GM19351 (cell line): ENCODE results near the gene SERPINB4.
"Not testable (repeated sequence)": the region's sequence is repeated elsewhere in the genome, so short reads cannot be mapped to it uniquely, and the experiment has no call there.

Experiments used
- ATAC-seq: cut with Tn5 transposase; IDR thresholded peaks from one replicate; pipeline ENCODE4 v1.9.1; 2021; ENCODE audit warnings: mild to moderate bottlenecking, moderate library complexity; ENCODE audit not compliant: unreplicated experiment

The SERPINB4 gene

GRCh38 chr18:63644142-63644541 is at the start of gene SERPINB4:
Gene SERPINB4, minus strand, starts transcription at chr18:63644256. Its CDS starts 679 bp downstream, at chr18:63643577.
- not testable (repeated sequence) for ATAC-seq

DNA sequence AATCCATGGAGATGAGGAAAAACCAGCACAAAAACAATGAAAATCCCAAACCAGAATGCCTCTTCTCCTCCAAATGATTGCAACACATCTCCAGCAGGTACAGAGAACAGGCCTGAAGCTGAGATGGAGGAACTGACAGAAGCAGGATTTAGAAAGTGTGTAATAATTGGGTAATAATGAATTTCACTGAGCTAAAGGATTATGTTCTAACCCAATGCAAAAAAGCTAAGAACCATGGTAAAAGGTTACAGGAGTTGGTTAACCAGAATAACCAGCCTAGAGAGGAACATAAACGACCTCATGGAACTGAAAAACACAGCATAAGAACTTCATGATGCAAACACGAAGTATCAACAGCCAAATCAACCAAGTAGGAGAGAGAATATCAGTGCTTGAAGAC is 45.0 kb upstream of the SERPINB4 start:
- ATAC-seq = no peak

GRCh38 chr18:63686871-63687270 is 42.8 kb upstream of the SERPINB4 start:
- ATAC-seq = no peak

- no peak for ATAC-seq
Observed at GRCh38 chr18:63684718-63685117, 40.7 kb upstream of the SERPINB4 start.

GRCh38 chr18:63683890-63684289 is 39.8 kb upstream of the SERPINB4 start:
- ATAC-seq = no peak

GRCh38 chr18:63683152-63683551 is 39.1 kb upstream of the SERPINB4 start:
- ATAC-seq = no peak

GRCh38 chr18:63681449-63682340 is 37.6 kb upstream of the SERPINB4 start:
- ATAC-seq = no peak

- ATAC-seq = no peak
Observed at GRCh38 chr18:63679820-63680606, 36.0 kb upstream of the SERPINB4 start.

- no peak for ATAC-seq
Observed at GRCh38 chr18:63677500-63678225, 33.6 kb upstream of the SERPINB4 start.

DNA sequence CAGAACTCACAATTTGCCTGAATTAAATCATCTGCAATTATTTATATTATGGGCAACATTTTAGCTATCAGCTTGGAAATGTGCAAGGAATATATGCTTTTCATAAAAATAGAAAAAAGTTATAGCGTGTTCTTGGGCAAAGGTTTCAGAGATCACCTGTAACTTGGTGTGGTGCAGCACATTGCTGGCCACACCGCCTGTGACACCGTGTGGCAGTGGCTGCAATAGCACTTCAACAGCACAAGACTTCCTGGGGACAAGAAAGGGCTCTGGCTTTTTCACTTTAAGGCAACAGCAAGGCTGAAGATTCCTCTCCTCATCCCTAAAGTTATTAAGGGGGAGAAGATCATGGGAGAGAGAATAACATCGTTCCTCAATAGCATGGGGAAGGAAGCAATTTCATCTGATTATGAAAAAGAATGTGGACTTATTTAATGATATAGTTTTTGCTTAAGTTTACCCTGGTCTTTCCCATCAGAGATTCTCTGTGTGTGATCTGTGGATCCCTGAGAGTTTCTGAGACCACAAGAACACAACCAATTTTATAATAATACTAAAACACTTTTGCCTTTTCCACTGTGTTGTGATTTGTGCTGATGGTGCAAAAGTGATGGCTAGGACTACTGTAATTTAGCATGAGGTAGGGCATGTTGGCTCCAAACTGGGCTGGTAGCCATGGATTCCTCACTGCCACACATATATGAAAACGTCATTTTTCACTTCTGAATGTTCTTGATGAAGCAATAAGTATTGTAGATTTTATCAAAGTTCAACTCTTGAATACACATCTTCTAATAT is 32.7 kb upstream of the SERPINB4 start:
- peak; percentile 97 for ATAC-seq

GRCh38 chr18:63664571-63664970 is 20.5 kb upstream of the SERPINB4 start:
- no peak for ATAC-seq

DNA sequence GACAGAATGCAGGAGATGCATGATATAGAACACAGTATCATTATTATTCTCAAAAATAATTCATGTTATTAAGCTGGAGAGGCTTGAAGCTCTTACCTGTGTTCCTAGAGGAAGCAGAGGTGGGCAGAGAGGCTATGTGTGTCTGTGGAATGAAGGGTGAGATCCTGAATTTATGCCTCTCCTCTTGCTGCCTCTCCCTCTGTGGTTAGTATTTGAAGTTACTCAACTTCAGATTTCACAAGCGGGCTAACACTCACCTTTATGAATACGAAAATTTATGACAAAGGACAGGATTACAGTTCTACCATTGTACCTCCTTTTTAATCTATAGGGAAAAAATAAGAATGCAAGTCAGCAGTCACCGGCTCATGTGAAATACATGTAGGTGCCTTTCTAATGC is 17.7 kb upstream of the SERPINB4 start, which contains the start of gene SERPINB3:
Gene SERPINB3, minus strand, starts transcription at position 144 of the 400 bp plus-strand sequence. CDS start 677 bp downstream, outside the sequence.
- not testable (repeated sequence) for ATAC-seq

DNA sequence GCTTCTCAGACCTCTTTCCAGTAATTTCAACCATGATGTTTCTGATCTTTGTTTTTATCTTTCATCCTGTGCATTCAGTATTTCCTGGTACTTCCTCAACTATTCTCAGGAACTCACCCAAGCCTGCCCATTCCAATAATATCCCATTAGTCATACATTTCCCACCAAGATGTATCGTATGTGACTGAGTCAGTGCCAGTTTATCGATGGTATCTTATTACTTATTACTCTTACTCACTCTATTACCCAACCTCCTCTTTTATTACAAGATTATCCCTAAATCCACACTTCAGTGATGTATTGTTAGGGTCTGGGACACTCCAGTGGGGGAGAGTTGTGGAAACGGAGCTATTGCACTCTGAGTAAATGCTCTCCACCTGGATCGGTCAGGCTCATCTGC is 14.9 kb upstream of the SERPINB4 start:
- ATAC-seq = not testable (repeated sequence)

DNA sequence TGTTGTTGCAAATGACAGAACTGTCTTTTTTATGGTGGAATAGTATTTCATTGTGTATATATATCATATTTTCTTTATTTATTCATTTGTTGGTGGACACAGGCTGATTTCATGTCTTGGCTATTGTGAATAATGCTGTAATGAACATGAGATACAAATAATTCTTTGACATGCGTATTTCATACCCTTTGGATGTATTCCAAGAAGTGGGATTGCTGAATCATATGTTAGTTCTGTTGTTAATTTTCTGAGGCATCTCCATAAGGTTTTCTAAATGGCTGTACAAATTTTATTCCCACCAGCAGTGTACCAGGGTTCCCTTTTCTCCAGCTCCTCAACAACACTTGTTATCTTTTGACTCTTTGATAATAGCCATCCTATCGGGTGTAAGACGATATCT is 6.2 kb upstream of the SERPINB4 start:
- ATAC-seq = not testable (repeated sequence)

- ATAC-seq = no peak
Observed at GRCh38 chr18:63648241-63648640, 4.2 kb upstream of the SERPINB4 start.

DNA sequence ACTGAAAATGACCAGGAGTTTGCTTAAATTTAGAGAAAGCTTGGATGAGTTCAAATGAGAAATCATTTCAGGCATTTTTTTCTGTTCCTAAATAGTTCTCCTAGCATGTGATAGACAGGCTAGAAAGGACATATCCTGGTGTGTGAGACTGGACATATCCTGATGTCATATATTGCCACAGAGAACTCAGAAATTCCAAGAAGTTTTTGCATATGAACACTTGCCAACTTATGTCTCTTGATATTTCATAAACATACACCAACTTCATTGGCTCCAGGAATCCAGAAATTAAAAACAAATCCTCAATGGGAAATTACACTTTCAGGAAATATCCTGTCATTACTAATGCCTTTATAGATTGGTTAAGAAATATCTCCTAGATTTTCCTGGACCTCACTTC is 2.9 kb upstream of the SERPINB4 start:
- ATAC-seq = no peak

DNA sequence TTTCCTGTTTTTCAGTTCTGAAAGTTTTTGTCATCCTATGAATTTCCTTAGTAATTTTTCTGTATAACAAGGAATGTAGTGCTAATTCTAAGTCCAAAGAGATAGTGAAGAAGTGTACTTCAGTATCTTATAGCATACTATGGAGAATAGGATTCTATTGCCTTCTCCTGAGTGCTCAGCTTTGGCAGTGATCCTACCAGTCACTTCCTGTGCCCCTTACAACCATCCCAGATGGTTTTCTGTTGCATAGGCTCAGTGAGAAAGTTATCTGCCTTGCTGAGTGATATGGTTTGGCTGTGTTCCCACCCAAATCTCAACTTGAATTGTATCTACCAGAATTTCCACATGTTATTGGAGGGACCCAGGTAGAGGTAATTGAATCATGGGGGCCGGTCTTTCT is 638 bp upstream of the SERPINB4 start:
- ATAC-seq = not testable (repeated sequence)

DNA sequence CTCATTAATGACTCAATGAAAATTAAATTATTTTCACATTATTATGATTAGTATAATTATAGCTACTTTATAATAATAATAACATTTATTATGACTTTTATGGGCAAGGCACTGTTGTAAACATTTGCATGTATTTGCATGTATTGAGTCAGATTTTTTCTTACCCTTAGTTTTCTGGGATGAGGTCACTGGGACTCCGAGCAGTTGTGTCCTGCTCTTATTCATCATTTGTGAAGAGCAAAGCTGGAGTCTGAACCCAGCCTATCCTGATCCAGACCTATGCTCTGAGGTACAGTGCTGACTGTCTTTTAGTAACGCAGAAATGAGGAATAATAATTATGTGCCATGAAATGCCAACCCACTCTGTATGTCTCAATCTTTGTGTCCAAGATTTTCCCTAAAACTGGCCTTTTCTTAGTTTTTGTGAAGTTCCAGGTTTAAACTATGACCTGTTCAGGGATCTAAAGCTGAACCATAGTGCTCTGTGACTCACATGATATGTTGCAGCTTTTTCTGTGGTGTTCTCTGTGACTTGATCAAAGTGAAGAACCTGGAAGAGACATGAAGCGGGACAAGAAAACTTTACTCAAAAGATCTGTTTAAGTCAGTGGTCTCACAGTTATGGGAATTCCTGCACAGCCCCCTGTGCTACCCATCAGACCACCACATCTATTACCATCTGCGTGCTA is 1.2 kb downstream of the SERPINB4 start:
- not testable (repeated sequence) for ATAC-seq

GRCh38 chr18:63641157-63641680 is 2.8 kb downstream of the SERPINB4 start:
- ATAC-seq = not testable (repeated sequence)
